Endothelial cell of umbilical vein (primary cell): ENCODE results near the gene NELFB. TPM values are rescaled to one million over a fixed set of nuclear protein-coding genes. Genes with fewer than 3 reads are reported as not detected.

Experiments used
- BruUV-seq: library from RNA; stranded (reverse); fragments of 400-500 nt; replicated peaks from 2 replicates; lab custom pipeline; 2021; lab: Mats Ljungman, UMichigan
- CTCF ChIA-PET: fragments of 300-600, 350-600 bp; sonication (Branson Sonifier 250); formaldehyde crosslinking; loops from one replicate; lab custom pipeline; 2021; ENCODE audit warnings: antibody characterized with exemption, inconsistent platforms; lab: Charles Lee
- POLR2A ChIA-PET: fragments of 300-600, 350-600 bp; sonication (Branson Sonifier 250); formaldehyde crosslinking; loops from one replicate; lab custom pipeline; 2021; ENCODE audit warnings: antibody characterized with exemption, inconsistent platforms; lab: Charles Lee
- DNase-seq: peaks from one replicate; pipeline ENCODE4 v3.0.0-alpha.2; 2011; ENCODE audit warnings: low read depth, low spot score
- FAIRE-seq: peaks from 2 replicates; lab custom pipeline; 2011; peaks lifted over from hg19 to GRCh38; lab: Jason Lieb, UNC
- H2AFZ ChIP-seq: 2 replicates; pipeline ENCODE4 v1.6.0; 2012; ENCODE audit warnings: low read depth, low read length, control low read depth, inconsistent platforms
- H3K27ac ChIP-seq: 2 replicates; pipeline ENCODE4 v1.5.1; 2011; ENCODE audit warnings: low read depth, mild to moderate bottlenecking, control low read depth, low read length, moderate library complexity; ENCODE audit not compliant: insufficient read depth
- H3K27me3 ChIP-seq, 2 experiments: 2 replicates each; pipeline versions ENCODE4 v1.6.0 to v1.6.1; 2011; ENCODE audit warnings: low read length in 2 of 2, mixed read lengths in 1 of 2; ENCODE audit not compliant: control insufficient read depth in 2 of 2, insufficient read depth in 2 of 2
- H3K36me3 ChIP-seq, 2 experiments: 2 replicates in 1 of 2; 3 replicates in 1 of 2; pipeline ENCODE4 v1.5.1; 2011; ENCODE audit warnings: low read length in 2 of 2, mild to moderate bottlenecking in 1 of 2, moderate library complexity in 1 of 2; ENCODE audit not compliant: control insufficient read depth in 2 of 2, insufficient read depth in 2 of 2; ENCODE audit errors: extremely low read depth in 1 of 2
- H3K4me1 ChIP-seq: 3 replicates; pipeline ENCODE4 v1.5.1; 2011; ENCODE audit warnings: mild to moderate bottlenecking, low read length; ENCODE audit not compliant: control insufficient read depth, insufficient read depth; ENCODE audit errors: extremely low read depth
- H3K4me2 ChIP-seq: 2 replicates; pipeline ENCODE4 v1.6.1; 2011; ENCODE audit warnings: low read length, control low read depth, mixed read lengths; ENCODE audit not compliant: insufficient read depth
- H3K4me3 ChIP-seq, 3 experiments: fragments of 200-600 bp in 1 of 3; sonication (generic), shearing (Covaris generic) in 1 of 3; replicated peaks in 1 of 3; 2 replicates each; pipeline ENCODE4 v1.5.1; 2011 to 2016; ENCODE audit warnings: control low read depth in 3 of 3, low read length in 3 of 3, mild to moderate bottlenecking in 2 of 3, inconsistent platforms in 1 of 3, low read depth in 1 of 3, moderate library complexity in 1 of 3; ENCODE audit not compliant: insufficient read depth in 1 of 3
- H3K79me2 ChIP-seq: 2 replicates; pipeline ENCODE4 v1.6.0; 2012; ENCODE audit warnings: low read length, inconsistent platforms; ENCODE audit not compliant: control insufficient read depth, insufficient read depth
- H3K9ac ChIP-seq: replicated peaks from 2 replicates; pipeline ENCODE3; 2011; ENCODE audit warnings: low read length, control low read depth; ENCODE audit not compliant: insufficient read depth; ENCODE audit errors: extremely low read depth
- H3K9me1 ChIP-seq: replicated peaks from 3 replicates; pipeline ENCODE4 v1.6.0; 2011; ENCODE audit warnings: mild to moderate bottlenecking, low read length; ENCODE audit not compliant: control insufficient read depth, insufficient read depth; ENCODE audit errors: extremely low read depth
- H3K9me3 ChIP-seq: replicated peaks from 2 replicates; pipeline ENCODE4 v1.5.1; 2012; ENCODE audit warnings: low read length, inconsistent platforms; ENCODE audit not compliant: control insufficient read depth, insufficient read depth
- H4K20me1 ChIP-seq: replicated peaks from 2 replicates; pipeline ENCODE3; 2011; ENCODE audit warnings: mild to moderate bottlenecking, low read length; ENCODE audit not compliant: control insufficient read depth, insufficient read depth; ENCODE audit errors: extremely low read depth
- EZH2 ChIP-seq: IDR thresholded peaks from 2 replicates; pipeline ENCODE4 v1.6.1; 2012; ENCODE audit warnings: borderline replicate concordance, low read depth, mild to moderate bottlenecking, moderate library complexity, low read length, inconsistent platforms; ENCODE audit not compliant: severe bottlenecking
- FOS ChIP-seq: IDR thresholded peaks from 2 replicates; pipeline ENCODE4 v1.6.1; 2011; ENCODE audit warnings: mild to moderate bottlenecking, low read length, moderate library complexity, borderline replicate concordance; ENCODE audit not compliant: insufficient read depth
- GATA2 ChIP-seq: IDR thresholded peaks from 2 replicates; pipeline ENCODE4 v1.7.0; 2011; ENCODE audit warnings: low read depth, mild to moderate bottlenecking, moderate library complexity, mixed read lengths, low read length; ENCODE audit not compliant: insufficient read length, insufficient read depth
- JUN ChIP-seq: IDR thresholded peaks from 2 replicates; pipeline ENCODE4 v1.6.1; 2011; ENCODE audit warnings: borderline replicate concordance, low read depth; ENCODE audit not compliant: insufficient read length, insufficient read depth
- MAX ChIP-seq: IDR thresholded peaks from 2 replicates; pipeline ENCODE4 v1.6.1; 2011; ENCODE audit not compliant: insufficient read depth, insufficient read length
- MYC ChIP-seq: IDR thresholded peaks from one replicate; pipeline ENCODE4 v1.6.1; 2011; ENCODE audit warnings: mild to moderate bottlenecking, low read depth, low read length
- POLR2A ChIP-seq: IDR thresholded peaks from 2 replicates; pipeline ENCODE4 v1.6.1; 2012; ENCODE audit warnings: low read depth, mild to moderate bottlenecking, control low read depth, low read length
- POLR2AphosphoS5 ChIP-seq: IDR thresholded peaks from 2 replicates; pipeline ENCODE4 v1.6.1; 2012; ENCODE audit warnings: low read depth, mild to moderate bottlenecking, control low read depth, low read length, moderate library complexity; ENCODE audit not compliant: insufficient read depth
- dilution Hi-C: fragments of 300-500 bp; cut with MboI; formaldehyde crosslinking; loops from one replicate; pipeline ENCODE4 v1.15.0; 2019; ENCODE audit warnings: low sequenced_read_pairs; ENCODE audit not compliant: extremely low pct_ligation_motif_present
- intact Hi-C: fragments of 100-400 bp; cut with micrococcal nuclease; formaldehyde crosslinking; loops from one replicate; pipeline ENCODE4 v1.10.0; 2022
- polyA plus RNA-seq, 4 experiments: library from polyadenylated mRNA; depleted of rRNA in 3 of 4; stranded (reverse) in 3 of 4; unstranded in 1 of 4; fragments of >200 nt; gene quantifications; 2 replicates each; pipeline versions ENCODE4 v1.2.1 to v1.2.3, GENCODE V29; 2011 to 2012; ENCODE audit warnings: missing spikeins in 1 of 4
- total RNA-seq: library from RNA; stranded (reverse); gene quantifications from 2 replicates; pipeline ENCODE4 v1.2.3, GENCODE V29; 2021
- TF ChIP-seq, protein P1 (sequence below), 2 donors: IDR thresholded peaks; 1 replicate in 1 of 2; 2 replicates in 1 of 2; pipeline ENCODE4 v1.5.1; 2011; ENCODE audit warnings: low read length in 2 of 2, mild to moderate bottlenecking in 2 of 2, moderate library complexity in 2 of 2, control low read depth in 1 of 2, inconsistent platforms in 1 of 2, low read depth in 1 of 2; ENCODE audit not compliant: insufficient read depth in 1 of 2; ENCODE audit errors: extremely low read depth in 1 of 2

NELFB gene
- total and polyA plus RNA-seq, 2 donors (not counting 3 experiments of a cell fraction or from before 2014, with no cell fraction given) = 62.3 to 76.1 TPM

GRCh38 chr9:137251490-137252268 is 3.4 kb upstream of the NELFB start:
- CTCF ChIA-PET = no interaction called here

More at GRCh38 chr9:137251490-137252268, 3.4 kb upstream of the NELFB start:
- dilution Hi-C loops = no loop called here
- no TSS peak for BruUV-seq
- Histone ChIP-seq H3K9me1 (no peaks in the 10 kb centered on the region), H2AFZ (no peak overlapping the region), H3K27me3 (no peaks in the 10 kb centered on the region), H3K36me3 (no peaks in the 10 kb centered on the region), H3K9me3 (no peaks in the 10 kb centered on the region), H3K4me2 (no peak overlapping the region), H3K27ac (no peak overlapping the region), H3K9ac (no peak overlapping the region), H3K4me1 (peaks cover 13% of the 10 kb centered on the region), H3K4me3 (no peak overlapping the region), H3K79me2 (peaks cover 14% of the 10 kb centered on the region), H4K20me1 (no peaks in the 10 kb centered on the region)
- no peak for TF ChIP-seq GATA2
- TF ChIP-seq POLR2A = no peak
- no peak for TF ChIP-seq FOS
- no peak for TF ChIP-seq POLR2AphosphoS5
- TF ChIP-seq JUN = no peak
- TF ChIP-seq, protein P1, sequence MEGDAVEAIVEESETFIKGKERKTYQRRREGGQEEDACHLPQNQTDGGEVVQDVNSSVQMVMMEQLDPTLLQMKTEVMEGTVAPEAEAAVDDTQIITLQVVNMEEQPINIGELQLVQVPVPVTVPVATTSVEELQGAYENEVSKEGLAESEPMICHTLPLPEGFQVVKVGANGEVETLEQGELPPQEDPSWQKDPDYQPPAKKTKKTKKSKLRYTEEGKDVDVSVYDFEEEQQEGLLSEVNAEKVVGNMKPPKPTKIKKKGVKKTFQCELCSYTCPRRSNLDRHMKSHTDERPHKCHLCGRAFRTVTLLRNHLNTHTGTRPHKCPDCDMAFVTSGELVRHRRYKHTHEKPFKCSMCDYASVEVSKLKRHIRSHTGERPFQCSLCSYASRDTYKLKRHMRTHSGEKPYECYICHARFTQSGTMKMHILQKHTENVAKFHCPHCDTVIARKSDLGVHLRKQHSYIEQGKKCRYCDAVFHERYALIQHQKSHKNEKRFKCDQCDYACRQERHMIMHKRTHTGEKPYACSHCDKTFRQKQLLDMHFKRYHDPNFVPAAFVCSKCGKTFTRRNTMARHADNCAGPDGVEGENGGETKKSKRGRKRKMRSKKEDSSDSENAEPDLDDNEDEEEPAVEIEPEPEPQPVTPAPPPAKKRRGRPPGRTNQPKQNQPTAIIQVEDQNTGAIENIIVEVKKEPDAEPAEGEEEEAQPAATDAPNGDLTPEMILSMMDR (IDR thresholded peaks at IDR 0.05; ENCODE audit: extremely low read depth in 1 of 2, insufficient read depth in 1 of 2, low read depth in 1 of 2, low read length in 2 of 2) = no peak
- no peak for TF ChIP-seq MAX
- TF ChIP-seq MYC = no peak
- no peak for TF ChIP-seq EZH2
- DNase-seq = no peak
- intact Hi-C loops = no loop called here
- POLR2A ChIA-PET = interaction anchor here (4.9 kb wide), 1 partner anchor 9 kb away, joined by 66 read pairs; the partner anchor contains the start of gene TUBB4B
- no peak for FAIRE-seq
